ENCODE measurements around the gene BUD13. TPM values are rescaled to one million over a fixed set of nuclear protein-coding genes. Genes with fewer than 3 reads are reported as not detected.

Gene BUD13
- polyA plus RNA-seq, 1 donor from 2014 or later = 19.1 TPM

GRCh38 chr11:116787786-116788486, 15.1 kb upstream of the BUD13 start, which contains the start of gene ZPR1:
ZPR1 (minus strand) TSS chr11:116788023; CDS start chr11:116787990, 33 bp downstream.
- H3F3A ChIP-seq (ENCODE audit: insufficient read depth, low read length, poor library complexity, severe bottlenecking) = no peaks in the 10 kb centered on the region
- peaks cover 12% of the 10 kb centered on the region for H3K79me2 ChIP-seq (replicated peaks; ENCODE audit: insufficient read depth, low read length)
- no peaks in the 10 kb centered on the region for H3K27me3 ChIP-seq (ENCODE audit: insufficient read depth, low read depth, low read length)
- no peaks in the 10 kb centered on the region for H4K20me1 ChIP-seq (ENCODE audit: insufficient read depth)
- peak within 1 kb of the TSS; percentile 91 for H3K4me3 ChIP-seq (ENCODE audit: low read length)
- H3K36me3 ChIP-seq (ENCODE audit: insufficient read depth, low read length) = no peaks in the 10 kb centered on the region
- peak within 1 kb of the TSS; percentile 81 for H3K27ac ChIP-seq (ENCODE audit: low read length)
- TF ChIP-seq RAD21 (conservative IDR thresholded peaks at IDR 0.05) (peak; percentile 21), POLR2AphosphoS5 (IDR thresholded peaks at IDR 0.05) (peak; percentile 93), MXI1 (conservative IDR thresholded peaks at IDR 0.05; ENCODE audit: poor library complexity, severe bottlenecking) (peak; percentile 96), SMC3 (conservative IDR thresholded peaks at IDR 0.05; ENCODE audit: poor library complexity) (no peak), EZH2 (IDR thresholded peaks at IDR 0.05; ENCODE audit: borderline replicate concordance, insufficient read depth, low read length, poor library complexity, severe bottlenecking) (no peak), EP300 (conservative IDR thresholded peaks at IDR 0.05; ENCODE audit: poor library complexity, severe bottlenecking) (peak; percentile 48), REST (IDR thresholded peaks at IDR 0.05; ENCODE audit: borderline replicate concordance) (peak; percentile 79), CTCF (IDR thresholded peaks at IDR 0.05; ENCODE audit: poor library complexity, severe bottlenecking) (peak; percentile 26), TAF1 (IDR thresholded peaks at IDR 0.05; ENCODE audit: low read depth) (peak; percentile 80)
- peak within 1 kb of the TSS; percentile 82 for H3K9ac ChIP-seq (ENCODE audit: low read length)
- H3K9me3 ChIP-seq (ENCODE audit: low read length) = no peaks in the 10 kb centered on the region
- no peaks in the 10 kb centered on the region for H3K9me2 ChIP-seq (ENCODE audit: insufficient read depth, low read length)
- peak within 1 kb of the TSS; percentile 99 for H3K4me2 ChIP-seq (ENCODE audit: low read length)
- H2AFZ ChIP-seq (ENCODE audit: low read depth, low read length) = peak within 1 kb of the TSS; percentile 97

- Histone ChIP-seq H3K27ac (ENCODE audit: low read length) (peak overlapping the region; percentile 41), H2AFZ (ENCODE audit: low read depth, low read length) (peak overlapping the region; percentile 97)
These were observed 14.6 kb upstream of the BUD13 start for GRCh38 chr11:116787436-116787785.

More at GRCh38 chr11:116787436-116787785, 14.6 kb upstream of the BUD13 start:
- H3F3A ChIP-seq (ENCODE audit: insufficient read depth, low read length, poor library complexity, severe bottlenecking) = no peaks in the 10 kb centered on the region
- H4K20me1 ChIP-seq (ENCODE audit: insufficient read depth) = no peaks in the 10 kb centered on the region
- no peaks in the 10 kb centered on the region for H3K9me2 ChIP-seq (ENCODE audit: insufficient read depth, low read length)
- H3K9me3 ChIP-seq (ENCODE audit: low read length) = no peaks in the 10 kb centered on the region
- peaks cover 12% of the 10 kb centered on the region for H3K79me2 ChIP-seq (replicated peaks; ENCODE audit: insufficient read depth, low read length)
- peak overlapping the region; percentile 91 for H3K4me3 ChIP-seq (ENCODE audit: low read length)
- TF ChIP-seq MXI1 (conservative IDR thresholded peaks at IDR 0.05; ENCODE audit: poor library complexity, severe bottlenecking) = no peak
- TF ChIP-seq EP300 (conservative IDR thresholded peaks at IDR 0.05; ENCODE audit: poor library complexity, severe bottlenecking) = no peak
- no peak for TF ChIP-seq EZH2 (IDR thresholded peaks at IDR 0.05; ENCODE audit: borderline replicate concordance, insufficient read depth, low read length, poor library complexity, severe bottlenecking)
- TF ChIP-seq RAD21 (conservative IDR thresholded peaks at IDR 0.05) = no peak
- peak overlapping the region; percentile 99 for H3K4me2 ChIP-seq (ENCODE audit: low read length)
- H3K36me3 ChIP-seq (ENCODE audit: insufficient read depth, low read length) = no peaks in the 10 kb centered on the region
- H3K9ac ChIP-seq (ENCODE audit: low read length) = peak overlapping the region; percentile 82
- no peaks in the 10 kb centered on the region for H3K27me3 ChIP-seq (ENCODE audit: insufficient read depth, low read depth, low read length)
